ENCODE data around the gene CTNND2.

Gene CTNND2

GRCh38 chr5:10989577-10990263 lies 914.5 kb downstream of the CTNND2 start:
- Histone ChIP-seq H3K4me1 (ENCODE audit: low read length) (no peaks in the 10 kb centered on the region), H3K9me2 (replicated peaks; ENCODE audit: insufficient read depth, low read length) (no peaks in the 10 kb centered on the region), H4K20me1 (ENCODE audit: insufficient read depth, low read length) (no peaks in the 10 kb centered on the region), H3K9me3 (replicated peaks; ENCODE audit: insufficient read depth, low read length) (no peaks in the 10 kb centered on the region), H3K4me2 (ENCODE audit: low read depth, low read length) (no peak overlapping the region), H3K27me3 (replicated peaks; ENCODE audit: insufficient read depth, low read length) (no peaks in the 10 kb centered on the region), H3K36me3 (replicated peaks; ENCODE audit: insufficient read depth, low read length) (no peaks in the 10 kb centered on the region), H3K9ac (ENCODE audit: low read length) (no peak overlapping the region), H3F3A (ENCODE audit: insufficient read depth, low read length) (no peaks in the 10 kb centered on the region), H3K27ac (ENCODE audit: low read length) (no peak overlapping the region), H3K4me3 (ENCODE audit: low read length) (no peak overlapping the region), H2AFZ (ENCODE audit: low read length) (no peak overlapping the region), H3K79me2 (ENCODE audit: low read length) (no peaks in the 10 kb centered on the region)
- TF ChIP-seq EZH2 (optimal IDR thresholded peaks at IDR 0.05; ENCODE audit: low read depth, low read length): no peak
- TF ChIP-seq EZH2phosphoT487 (IDR thresholded peaks at IDR 0.05; ENCODE audit: low read length): no peak
- TF ChIP-seq CTCF (IDR thresholded peaks at IDR 0.05; ENCODE audit: low read length): no peak
- DNase-seq: no peak

GRCh38 chr5:10988622-10989021 lies 915.6 kb downstream of the CTNND2 start:
- Histone ChIP-seq H3F3A (ENCODE audit: insufficient read depth, low read length) (no peaks in the 10 kb centered on the region), H3K79me2 (ENCODE audit: low read length) (no peaks in the 10 kb centered on the region), H3K9me3 (replicated peaks; ENCODE audit: insufficient read depth, low read length) (no peaks in the 10 kb centered on the region), H3K9ac (ENCODE audit: low read length) (no peak overlapping the region), H3K4me2 (ENCODE audit: low read depth, low read length) (no peak overlapping the region), H3K27me3 (replicated peaks; ENCODE audit: insufficient read depth, low read length) (no peaks in the 10 kb centered on the region), H3K36me3 (replicated peaks; ENCODE audit: insufficient read depth, low read length) (no peaks in the 10 kb centered on the region), H3K27ac (ENCODE audit: low read length) (no peak overlapping the region), H3K4me3 (ENCODE audit: low read length) (no peak overlapping the region), H3K9me2 (replicated peaks; ENCODE audit: insufficient read depth, low read length) (no peaks in the 10 kb centered on the region), H4K20me1 (ENCODE audit: insufficient read depth, low read length) (no peaks in the 10 kb centered on the region), H3K4me1 (ENCODE audit: low read length) (no peaks in the 10 kb centered on the region), H2AFZ (ENCODE audit: low read length) (no peak overlapping the region)
- DNase-seq: no peak
- no peak for TF ChIP-seq EZH2 (optimal IDR thresholded peaks at IDR 0.05; ENCODE audit: low read depth, low read length)
- no peak for TF ChIP-seq EZH2phosphoT487 (IDR thresholded peaks at IDR 0.05; ENCODE audit: low read length)
- TF ChIP-seq CTCF (IDR thresholded peaks at IDR 0.05; ENCODE audit: low read length): no peak

- no peaks in the 10 kb centered on the region for H4K20me1 ChIP-seq (ENCODE audit: insufficient read depth, low read length)
- no peaks in the 10 kb centered on the region for H3K27me3 ChIP-seq (replicated peaks; ENCODE audit: insufficient read depth, low read length)
- peak overlapping the region; percentile 42; the same call in 1 of the 2 replicates for H3K4me2 ChIP-seq (ENCODE audit: low read depth, low read length)
- DNase-seq: peak; percentile 66
- no peaks in the 10 kb centered on the region for H3K79me2 ChIP-seq (ENCODE audit: low read length)
- H3K4me1 ChIP-seq (ENCODE audit: low read length): no peaks in the 10 kb centered on the region
- no peaks in the 10 kb centered on the region for H3K9me2 ChIP-seq (replicated peaks; ENCODE audit: insufficient read depth, low read length)
- TF ChIP-seq EZH2 (optimal IDR thresholded peaks at IDR 0.05; ENCODE audit: low read depth, low read length) (no peak), CTCF (IDR thresholded peaks at IDR 0.05; ENCODE audit: low read length) (peak; percentile 95)
- H3K4me3 ChIP-seq (ENCODE audit: low read length): no peak overlapping the region
- no peak overlapping the region for H3K9ac ChIP-seq (ENCODE audit: low read length)
- no peaks in the 10 kb centered on the region for H3K36me3 ChIP-seq (replicated peaks; ENCODE audit: insufficient read depth, low read length)
- no peak overlapping the region for H3K27ac ChIP-seq (ENCODE audit: low read length)
- H3F3A ChIP-seq (ENCODE audit: insufficient read depth, low read length): no peaks in the 10 kb centered on the region
- no peaks in the 10 kb centered on the region for H3K9me3 ChIP-seq (replicated peaks; ENCODE audit: insufficient read depth, low read length)
- H2AFZ ChIP-seq (ENCODE audit: low read length): peak overlapping the region; percentile 50
These were observed 916.2 kb downstream of the CTNND2 start for GRCh38 chr5:10987925-10988504.
